Measurements from ENCODE around the gene MESP2. TPM values are rescaled to one million over a fixed set of nuclear protein-coding genes. Genes with fewer than 3 reads are reported as not detected.

MESP2 gene
- polyA plus RNA-seq, 1 of the 3 experiments (the other 2 are of a cell fraction): 0.31 TPM

DNA sequence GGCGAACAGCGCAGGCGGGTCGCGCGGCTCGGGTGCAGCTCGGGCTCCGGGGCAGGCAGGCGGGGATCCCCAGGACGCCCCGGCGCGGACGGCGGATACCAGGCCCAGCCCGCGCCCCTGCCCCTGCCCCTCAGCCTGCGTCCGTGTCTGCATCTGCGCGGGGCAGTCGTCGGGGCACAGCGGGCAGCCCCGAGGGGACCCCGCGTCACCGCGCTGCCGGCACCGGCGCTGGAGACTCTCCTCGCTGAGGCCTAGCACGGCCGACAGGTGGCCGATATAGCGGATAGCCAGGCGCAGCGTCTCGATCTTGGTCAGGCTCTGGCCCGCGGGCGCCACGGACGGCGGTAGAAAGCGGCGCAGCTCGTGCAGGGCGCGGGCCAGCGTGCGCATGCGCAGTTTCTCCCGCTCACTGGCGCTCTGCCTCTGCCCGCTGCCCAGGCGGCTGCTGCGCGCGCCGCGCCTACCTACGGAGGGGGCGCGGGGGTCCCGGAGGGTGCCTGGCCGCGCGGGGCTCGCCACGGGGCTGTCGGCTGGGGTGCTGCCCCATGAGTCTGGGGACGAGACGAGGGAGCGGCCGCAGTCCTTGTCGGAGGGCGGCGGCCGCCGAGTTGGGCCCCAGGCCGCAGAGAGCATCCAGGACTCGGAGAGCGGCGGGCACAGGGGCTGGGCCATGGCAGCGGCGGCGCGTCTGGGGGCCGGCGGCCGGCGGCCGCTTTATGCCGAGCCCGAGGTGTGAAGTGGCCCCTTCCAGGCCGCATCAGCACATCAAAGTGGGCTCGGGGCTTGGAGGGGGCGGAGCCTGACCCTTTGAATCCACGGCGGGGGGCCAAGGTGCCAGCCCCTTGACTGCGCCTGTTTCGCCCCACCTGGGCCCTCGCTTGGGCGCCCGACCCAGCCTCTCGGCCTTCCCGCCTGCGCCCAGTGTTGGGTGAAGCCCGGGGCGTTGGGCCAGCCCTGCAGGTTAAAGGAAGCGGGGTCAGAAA, 25.3 kb upstream of the MESP2 start, which contains the start of gene MESP1:
TSS of gene MESP1 (minus strand) at position 690 of the 983 bp plus-strand sequence. CDS start at position 672, 18 bp downstream.
- Histone ChIP-seq H3K27me3 (ENCODE audit: insufficient read depth) (no peaks in the 10 kb centered on the region), H3K9me2 (no peaks in the 10 kb centered on the region), H2AFZ (ENCODE audit: low read depth) (peak within 1 kb of the TSS; percentile 87; the same call in 1 of the 2 replicates), H3F3A (replicated peaks; ENCODE audit: insufficient read depth) (peaks cover 2% of the 10 kb centered on the region), H3K9ac (peak within 1 kb of the TSS; percentile 76), H3K79me2 (ENCODE audit: insufficient read depth) (no peaks in the 10 kb centered on the region), H3K9me3 (no peaks in the 10 kb centered on the region), H3K4me1 (ENCODE audit: control insufficient read depth in 1 of 2, insufficient read depth in 2 of 2, low read depth in 1 of 2, low read length in 1 of 2) (peaks cover 0 to 12% of the 10 kb centered on the region in 2 experiments; a peak in 1 of 4 replicates), H3K36me3 (replicated peaks in 1 of 2; ENCODE audit: control insufficient read depth in 1 of 2, insufficient read depth in 2 of 2, low read length in 1 of 2) (no peaks in the 10 kb centered on the region), H4K20me1 (ENCODE audit: insufficient read depth) (no peaks in the 10 kb centered on the region), H3K27ac (ENCODE audit: low read depth in 2 of 2, low read length in 1 of 2) (peak within 1 kb of the TSS in 1 of 2 experiments; percentile 40; a peak in 1 of 4 replicates), H3K4me3 (ENCODE audit: low read depth in 2 of 2, low read length in 1 of 2) (peak within 1 kb of the TSS; percentile 56 to 75), H3K4me2 (peak within 1 kb of the TSS; percentile 95)
- DNase-seq: peak; percentile 98
- CTCF ChIA-PET: interaction anchor here (0.5 to 7.2 kb wide), 13 partner anchors 10 to 561 kb away, joined by 3 to 55 read pairs (median 5); no protein-coding TSS in a partner anchor
- TF ChIP-seq EP300 (IDR thresholded peaks at IDR 0.05; ENCODE audit: borderline replicate concordance in 1 of 2, low read depth in 1 of 2, low read length in 1 of 2) (no peak; a peak in 1 of 4 replicates), CHD2 (IDR thresholded peaks at IDR 0.05; ENCODE audit: low read length, partially characterized antibody) (no peak), MAX (IDR thresholded peaks at IDR 0.05; ENCODE audit: low read depth) (peak; percentile 93), FOXJ3 (CRISPR knock-in tag; IDR thresholded peaks at IDR 0.05) (no peak), POLR2AphosphoS5 (IDR thresholded peaks at IDR 0.05; ENCODE audit: low read depth, low read length) (peak; percentile 82), MXI1 (IDR thresholded peaks at IDR 0.05; ENCODE audit: low read depth, low read length) (peak; percentile 77), NRF1 (IDR thresholded peaks at IDR 0.05; ENCODE audit: low read depth, low read length) (peak; percentile 79), SMC3 (IDR thresholded peaks at IDR 0.05; ENCODE audit: low read depth, low read length) (peak; percentile 53; the same call in 1 of the 2 replicates), SIN3A (IDR thresholded peaks at IDR 0.05; ENCODE audit: borderline replicate concordance, low read depth, low read length) (no peak), TAF1 (IDR thresholded peaks at IDR 0.05; ENCODE audit: borderline replicate concordance, low read depth, low read length) (0 out of 2 replicates have a peak, but pooled peaks have one; percentile 42), RAD21 (IDR thresholded peaks at IDR 0.05; ENCODE audit: low read length) (peak; percentile 56)
- TF ChIP-seq, protein P1, sequence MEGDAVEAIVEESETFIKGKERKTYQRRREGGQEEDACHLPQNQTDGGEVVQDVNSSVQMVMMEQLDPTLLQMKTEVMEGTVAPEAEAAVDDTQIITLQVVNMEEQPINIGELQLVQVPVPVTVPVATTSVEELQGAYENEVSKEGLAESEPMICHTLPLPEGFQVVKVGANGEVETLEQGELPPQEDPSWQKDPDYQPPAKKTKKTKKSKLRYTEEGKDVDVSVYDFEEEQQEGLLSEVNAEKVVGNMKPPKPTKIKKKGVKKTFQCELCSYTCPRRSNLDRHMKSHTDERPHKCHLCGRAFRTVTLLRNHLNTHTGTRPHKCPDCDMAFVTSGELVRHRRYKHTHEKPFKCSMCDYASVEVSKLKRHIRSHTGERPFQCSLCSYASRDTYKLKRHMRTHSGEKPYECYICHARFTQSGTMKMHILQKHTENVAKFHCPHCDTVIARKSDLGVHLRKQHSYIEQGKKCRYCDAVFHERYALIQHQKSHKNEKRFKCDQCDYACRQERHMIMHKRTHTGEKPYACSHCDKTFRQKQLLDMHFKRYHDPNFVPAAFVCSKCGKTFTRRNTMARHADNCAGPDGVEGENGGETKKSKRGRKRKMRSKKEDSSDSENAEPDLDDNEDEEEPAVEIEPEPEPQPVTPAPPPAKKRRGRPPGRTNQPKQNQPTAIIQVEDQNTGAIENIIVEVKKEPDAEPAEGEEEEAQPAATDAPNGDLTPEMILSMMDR (IDR thresholded peaks at IDR 0.05): peak; percentile 58
- POLR2A ChIA-PET: interaction anchor here (1.0 kb wide), 1 partner anchor 9 kb away, joined by 4 read pairs; no protein-coding TSS in a partner anchor
- 15% methylated on average over 21 of the region's 114 CpGs for WGBS (ENCODE audit: low lambda C conversion rate)

Measured in SK-N-SH (cell line).